ENCODE results near the gene TRIM32. TPM values are rescaled to one million over a fixed set of nuclear protein-coding genes. Genes with fewer than 3 reads are reported as not detected.

TRIM32 gene
- polyA plus RNA-seq, 1 of the 3 experiments (the other 2 are of a cell fraction) = 10.2 TPM

GRCh38 chr9:116720111-116720510 lies 33.0 kb downstream of the TRIM32 start:
- Histone ChIP-seq H3K4me2 (no peak overlapping the region), H4K20me1 (ENCODE audit: insufficient read depth) (no peaks in the 10 kb centered on the region), H3K79me2 (ENCODE audit: insufficient read depth) (no peaks in the 10 kb centered on the region), H3K9me2 (no peaks in the 10 kb centered on the region), H3K27ac (ENCODE audit: low read depth in 2 of 2, low read length in 1 of 2) (no peak overlapping the region), H3F3A (replicated peaks; ENCODE audit: insufficient read depth) (no peaks in the 10 kb centered on the region), H3K9me3 (no peaks in the 10 kb centered on the region), H2AFZ (ENCODE audit: low read depth) (no peak overlapping the region), H3K4me3 (ENCODE audit: low read depth in 2 of 2, low read length in 1 of 2) (no peak overlapping the region), H3K27me3 (ENCODE audit: insufficient read depth) (no peaks in the 10 kb centered on the region), H3K4me1 (ENCODE audit: control insufficient read depth in 1 of 2, insufficient read depth in 2 of 2, low read depth in 1 of 2, low read length in 1 of 2) (peaks cover 0 to 9% of the 10 kb centered on the region in 2 experiments; a peak in 1 of 4 replicates), H3K9ac (no peak overlapping the region), H3K36me3 (replicated peaks in 1 of 2; ENCODE audit: control insufficient read depth in 1 of 2, insufficient read depth in 2 of 2, low read length in 1 of 2) (peaks cover 0 to 2% of the 10 kb centered on the region in 2 experiments)
- TF ChIP-seq NFIC (IDR thresholded peaks at IDR 0.05; ENCODE audit: borderline replicate concordance) = no peak
- TF ChIP-seq EZH2phosphoT487 (IDR thresholded peaks at IDR 0.05; ENCODE audit: borderline replicate concordance, low read depth) = no peak
- no peak for TF ChIP-seq TAF1 (IDR thresholded peaks at IDR 0.05; ENCODE audit: borderline replicate concordance, low read depth, low read length)
- no peak for TF ChIP-seq FOXM1 (IDR thresholded peaks at IDR 0.05; ENCODE audit: low read depth)
- no peak for TF ChIP-seq RAD21 (IDR thresholded peaks at IDR 0.05; ENCODE audit: low read length)
- TF ChIP-seq SIN3A (IDR thresholded peaks at IDR 0.05; ENCODE audit: borderline replicate concordance, low read depth, low read length) = no peak
- no peak for TF ChIP-seq POLR2AphosphoS5 (IDR thresholded peaks at IDR 0.05; ENCODE audit: low read depth, low read length)
- no peak for TF ChIP-seq MXI1 (IDR thresholded peaks at IDR 0.05; ENCODE audit: low read depth, low read length)
- no peak for TF ChIP-seq CTCF (IDR thresholded peaks at IDR 0.05)
- TF ChIP-seq IRF3 (IDR thresholded peaks at IDR 0.05; ENCODE audit: low read depth, low read length) = no peak
- TF ChIP-seq CHD2 (IDR thresholded peaks at IDR 0.05; ENCODE audit: low read length, partially characterized antibody) = no peak
- no peak for TF ChIP-seq PBX3 (IDR thresholded peaks at IDR 0.05)
- no peak for TF ChIP-seq TEAD4 (IDR thresholded peaks at IDR 0.05; ENCODE audit: borderline replicate concordance, insufficient read depth)
- TF ChIP-seq TCF12 (IDR thresholded peaks at IDR 0.05) = no peak
- TF ChIP-seq FOSL2 (IDR thresholded peaks at IDR 0.05; ENCODE audit: borderline replicate concordance, low read depth) = no peak
- no peak for TF ChIP-seq SMC3 (IDR thresholded peaks at IDR 0.05; ENCODE audit: low read depth, low read length)
- TF ChIP-seq MEF2A (IDR thresholded peaks at IDR 0.05; ENCODE audit: borderline replicate concordance, low read depth) = no peak
- WGBS (ENCODE audit: low lambda C conversion rate) = 53% methylated on average over 2 of the region's 2 CpGs
- ChIA-PET CTCF (interaction anchor here (4.3 kb wide), 1 partner anchor 17 kb away, joined by 17 read pairs; no protein-coding TSS in a partner anchor), POLR2A (no interaction called here)
- DNase-seq = no peak
